ENCODE results near the gene PRKAR2A.

- TF ChIP-seq CTCF (IDR thresholded peaks at IDR 0.05) (no peak), REST (IDR thresholded peaks at IDR 0.05) (no peak)
These were observed 145.3 kb downstream of the PRKAR2A start for GRCh38 chr3:48702320-48702920.
